ENCODE data around the gene NXN.
A peak's percentile ranks its signal among the peaks of the same experiment; 100 is the strongest.
"Not testable (repeated sequence)": the region's sequence is repeated elsewhere in the genome, so short reads cannot be mapped to it uniquely, and the experiment has no call there.

NXN gene

DNA sequence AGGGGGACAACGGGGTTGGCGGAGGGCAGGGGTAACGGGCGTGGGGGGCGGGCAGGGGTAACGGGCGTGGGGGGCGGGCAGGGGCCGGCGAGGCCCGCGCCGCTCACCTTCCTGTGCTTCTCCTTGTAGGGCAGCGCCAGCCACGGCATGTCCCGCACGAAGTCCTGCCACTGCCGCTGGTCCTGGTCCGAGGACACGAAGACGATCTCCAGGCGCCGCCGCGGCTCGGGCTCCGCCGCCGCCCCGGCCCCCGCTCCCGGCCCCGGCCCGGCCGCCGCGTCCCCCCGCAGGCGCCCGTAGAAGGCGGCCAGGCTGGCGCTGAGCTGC, 401 bp downstream of the NXN start:
- no peak for DNase-seq (ENCODE audit: low read depth)

DNA sequence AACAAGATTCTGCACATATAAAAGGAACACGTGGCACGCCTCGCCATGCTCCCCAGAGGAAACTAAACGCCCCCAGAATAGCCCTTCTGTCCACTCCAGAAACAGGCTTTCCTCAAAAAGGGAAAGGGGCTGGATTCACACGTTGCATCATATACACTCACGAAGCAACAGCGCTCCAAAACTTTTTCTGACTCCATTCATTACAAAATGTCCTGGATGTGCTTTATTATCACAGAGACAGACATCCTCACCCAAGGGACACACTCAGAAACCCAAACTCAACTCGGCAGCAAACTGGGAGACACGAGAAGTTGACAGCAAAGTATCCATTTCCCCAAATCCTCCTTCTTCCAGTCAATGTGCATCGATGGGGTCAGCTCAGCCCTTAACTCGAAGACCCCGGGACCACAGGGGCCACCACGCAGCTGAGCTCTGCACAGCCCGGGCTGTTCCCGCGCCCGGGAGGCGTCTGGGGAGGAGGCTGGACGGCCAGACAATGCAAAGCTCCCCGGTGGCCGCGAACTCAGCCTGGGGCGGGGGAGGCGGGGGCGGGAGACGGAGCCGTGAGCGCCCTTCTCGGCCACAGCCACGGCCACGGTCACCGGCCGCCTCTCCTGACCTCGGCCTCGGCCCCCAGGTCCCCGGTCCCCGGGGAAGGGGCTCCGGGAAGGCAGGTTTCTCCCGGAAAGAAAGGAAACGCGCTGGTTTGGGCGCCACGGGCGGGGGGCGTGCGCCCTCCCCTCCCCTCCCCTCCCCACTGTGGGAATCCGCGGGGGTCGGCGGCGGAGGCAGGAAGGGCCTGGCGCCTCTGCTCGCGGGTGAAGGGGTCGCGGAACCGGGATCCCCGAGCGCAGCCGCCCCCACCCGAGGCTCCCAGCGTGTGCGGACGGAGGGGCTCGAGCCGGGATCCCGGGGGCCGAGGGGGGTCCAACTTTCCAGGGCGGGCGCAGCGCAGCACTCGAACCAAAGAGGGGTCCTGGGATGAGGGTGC, 1.2 kb downstream of the NXN start:
- no peak for DNase-seq (ENCODE audit: low read depth)

GRCh38 chr17:977166-977565, 2.4 kb downstream of the NXN start:
- DNase-seq (ENCODE audit: low read depth) = no peak

DNA sequence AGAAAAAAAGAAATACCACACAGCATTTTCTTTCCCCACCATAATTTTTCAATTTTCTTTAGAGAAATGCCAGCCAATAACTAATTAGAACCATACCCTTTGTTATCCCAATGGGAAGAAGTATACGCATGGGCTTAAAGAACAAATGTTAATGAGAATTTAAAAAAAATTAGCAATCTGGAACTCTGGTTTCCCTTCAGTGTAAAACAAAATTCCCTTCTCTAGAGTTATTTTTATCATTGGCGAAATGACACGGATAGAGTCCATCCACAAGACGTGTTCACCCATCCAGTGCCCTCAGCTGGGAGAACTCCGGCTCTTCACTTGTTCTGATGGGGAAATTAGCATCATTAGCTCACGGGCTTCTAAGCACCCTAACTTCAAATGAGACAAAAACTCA, 3.3 kb downstream of the NXN start:
- no peak for DNase-seq (ENCODE audit: low read depth)

GRCh38 chr17:975371-975915, 4.1 kb downstream of the NXN start:
- no peak for DNase-seq (ENCODE audit: low read depth)

DNA sequence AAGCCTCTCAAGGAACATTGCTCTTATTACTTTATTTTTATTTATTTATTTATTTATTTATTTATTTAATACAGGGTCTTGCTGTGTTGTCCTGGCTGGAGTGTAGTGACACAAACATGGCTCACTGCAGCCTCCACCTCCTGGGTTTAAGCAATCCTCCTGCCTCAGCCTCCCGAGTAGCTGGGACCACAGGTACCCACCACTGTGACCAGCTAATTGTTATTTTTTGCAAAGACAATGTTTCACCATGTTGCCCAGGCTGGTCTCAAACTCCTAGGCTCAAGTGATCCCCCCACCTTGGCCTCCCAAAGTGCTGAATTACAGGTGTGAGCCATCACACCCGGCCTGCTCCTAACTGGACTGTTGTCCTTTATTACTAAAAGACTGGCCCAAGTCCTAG, 4.8 kb downstream of the NXN start:
- not testable (repeated sequence) for DNase-seq (ENCODE audit: low read depth)

DNA sequence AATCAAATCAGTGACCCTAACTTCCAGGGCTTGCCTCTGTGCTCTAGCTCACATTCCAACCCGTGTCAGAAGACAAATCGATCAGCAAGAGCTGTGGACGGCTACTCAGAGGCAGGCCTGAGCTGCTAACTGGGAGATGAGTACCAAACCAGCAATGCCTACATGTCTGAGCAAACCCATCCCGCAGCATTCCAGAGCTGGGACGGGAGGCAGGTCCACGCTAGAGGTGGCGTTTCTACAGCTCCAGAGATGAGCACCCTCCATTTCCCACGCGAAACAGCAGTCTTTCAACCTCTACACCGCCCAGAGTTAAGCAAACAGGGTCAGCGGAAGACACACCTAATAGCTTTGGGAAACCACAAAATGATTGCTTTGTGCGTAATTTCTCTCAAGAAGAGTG, 6.5 kb downstream of the NXN start:
- DNase-seq (ENCODE audit: low read depth) = peak; percentile 80

DNA sequence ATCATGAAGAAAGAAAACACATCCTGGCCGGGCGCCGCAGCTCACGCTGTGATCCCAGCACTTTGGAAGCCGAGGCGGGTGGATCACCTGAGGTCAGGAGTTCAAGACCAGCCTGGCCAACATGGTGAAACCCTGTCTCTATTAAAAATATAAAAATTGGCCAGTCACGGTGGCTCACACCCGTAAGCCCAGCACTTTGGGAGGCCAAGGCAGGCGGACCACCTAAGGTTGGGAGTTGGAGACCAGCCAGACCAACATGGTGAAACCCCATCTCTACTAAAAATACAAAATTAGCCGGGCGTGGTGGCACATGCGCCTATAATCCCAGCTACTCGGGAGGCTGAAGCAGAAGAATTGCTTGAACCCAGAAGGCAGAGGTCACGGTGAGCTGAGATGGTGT, 7.7 kb downstream of the NXN start:
- DNase-seq (ENCODE audit: low read depth) = not testable (repeated sequence)

- no peak for DNase-seq (ENCODE audit: low read depth)
Observed at GRCh38 chr17:970364-970763, 9.2 kb downstream of the NXN start.

DNA sequence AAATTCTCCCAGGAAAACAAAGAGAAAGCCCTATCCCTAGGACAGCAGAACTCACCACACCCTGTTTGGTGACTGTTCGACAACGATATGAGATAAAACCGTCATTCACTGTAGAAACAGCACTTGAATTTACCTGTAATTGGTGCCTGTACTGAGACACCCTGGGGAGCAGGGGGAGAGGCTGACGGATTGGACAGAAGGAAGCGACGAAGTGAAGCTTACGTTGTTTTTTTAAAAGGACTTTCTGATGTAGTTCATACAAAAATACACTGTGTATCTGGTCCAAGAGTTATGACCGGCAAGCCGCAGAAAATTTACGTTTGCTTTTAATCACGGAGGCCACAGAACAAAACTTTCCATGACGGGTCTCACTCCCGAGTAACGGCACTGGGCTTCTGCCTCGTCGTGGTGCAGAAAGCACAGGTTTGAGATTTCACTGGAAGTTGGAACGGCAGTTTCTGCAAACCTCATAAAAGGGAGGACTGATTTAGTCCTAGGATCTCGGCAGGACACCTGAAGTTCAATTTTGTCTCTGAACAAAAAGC, 9.7 kb downstream of the NXN start:
- peak; percentile 42 for DNase-seq (ENCODE audit: low read depth)

DNA sequence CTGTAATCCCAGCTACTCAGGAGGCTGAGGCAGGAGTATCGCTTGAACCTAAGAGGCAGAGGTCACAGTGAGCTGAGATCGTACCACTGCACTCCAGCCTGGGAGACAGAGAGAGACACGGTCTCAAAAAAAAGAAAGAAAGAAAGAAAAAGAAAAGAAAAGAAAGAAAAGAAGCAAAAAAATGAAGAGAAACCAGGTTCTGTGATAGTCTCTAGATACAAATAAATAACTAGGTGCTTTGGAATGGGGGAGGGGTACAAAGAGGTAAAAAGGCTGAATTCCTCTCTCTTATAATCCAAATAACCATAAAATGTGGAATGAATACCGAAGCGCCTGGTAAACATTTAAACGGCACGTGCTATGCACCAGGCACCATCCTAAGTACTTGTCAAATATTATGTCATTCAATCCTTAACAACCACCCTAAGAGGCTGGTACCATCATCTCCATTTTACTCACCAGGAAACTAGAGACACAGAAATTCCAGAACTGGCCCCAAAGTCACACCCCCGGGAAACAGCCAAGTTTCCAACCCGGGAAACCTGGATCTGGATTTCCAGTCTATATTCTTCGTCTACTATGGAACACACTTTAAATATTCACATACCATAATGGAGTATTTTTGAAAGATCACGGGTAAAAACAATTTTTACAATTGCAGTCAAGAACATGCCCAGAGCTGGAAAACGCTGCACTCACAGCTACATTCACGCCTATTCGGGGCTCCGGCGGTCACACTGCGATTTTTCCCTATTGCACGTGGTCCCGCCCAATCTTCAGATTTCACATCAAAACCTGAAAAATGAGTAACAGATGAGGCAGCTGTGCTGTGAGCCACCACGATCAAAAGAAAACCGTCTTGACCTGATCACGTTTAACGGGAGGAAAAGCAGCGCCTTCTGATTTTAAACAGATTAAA, 10.5 kb downstream of the NXN start:
- DNase-seq (ENCODE audit: low read depth) = peak; percentile 38

DNA sequence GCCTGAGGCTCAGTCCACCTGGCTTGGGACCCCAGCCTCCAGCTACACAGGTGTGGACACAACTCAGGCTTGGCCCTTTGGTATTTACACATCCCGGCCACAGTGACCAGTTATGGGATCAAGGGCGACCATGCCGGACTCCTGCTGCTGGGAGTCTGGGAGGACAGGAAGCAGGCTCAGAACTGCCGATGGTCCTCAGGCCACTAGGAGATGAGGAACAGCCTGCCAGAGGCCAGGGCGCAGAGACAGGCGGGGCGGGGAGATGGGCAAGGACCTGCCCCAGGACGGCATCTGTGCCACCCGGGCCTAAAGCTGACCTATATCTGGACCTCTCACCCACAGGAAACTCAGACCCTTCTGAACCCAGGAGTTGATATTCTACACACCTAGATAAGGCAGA, 12.5 kb downstream of the NXN start:
- no peak for DNase-seq (ENCODE audit: low read depth)

DNA sequence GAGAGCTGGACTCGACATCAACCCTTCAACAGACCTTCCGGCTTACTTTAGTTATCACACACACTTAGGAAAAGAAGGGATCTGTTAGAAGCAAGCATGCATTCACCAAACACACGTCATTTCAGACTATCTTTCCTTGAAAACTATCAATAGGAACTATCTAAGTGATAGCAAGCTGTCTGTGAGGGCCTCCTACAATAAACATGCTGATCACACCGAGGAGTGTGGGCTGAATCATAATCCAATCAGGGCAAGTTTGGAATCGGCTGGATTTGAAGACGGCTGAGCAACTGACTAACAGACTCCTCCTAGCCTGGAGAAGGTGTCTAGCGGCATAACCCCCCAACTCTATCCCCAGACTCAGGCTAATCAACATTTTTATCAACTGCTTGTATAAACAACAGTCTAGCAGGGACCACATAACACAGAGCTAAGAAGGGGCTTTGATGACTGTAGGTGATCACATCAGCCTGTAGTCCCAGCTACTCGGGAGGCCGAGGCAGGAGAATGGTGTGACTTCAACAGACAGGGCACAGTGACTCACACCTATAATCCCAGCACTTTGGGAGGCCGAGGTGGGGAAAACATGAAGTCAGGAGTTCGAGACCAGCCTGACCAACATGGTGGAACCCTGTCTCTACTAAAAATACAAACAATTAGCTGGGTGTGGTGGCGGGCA, 14.1 kb downstream of the NXN start:
- DNase-seq (ENCODE audit: low read depth) = peak; percentile 62

- peak; percentile 39 for DNase-seq (ENCODE audit: low read depth)
Observed at GRCh38 chr17:964876-965275, 14.7 kb downstream of the NXN start.

- DNase-seq (ENCODE audit: low read depth) = no peak
Observed at GRCh38 chr17:962670-963069, 16.9 kb downstream of the NXN start.

DNA sequence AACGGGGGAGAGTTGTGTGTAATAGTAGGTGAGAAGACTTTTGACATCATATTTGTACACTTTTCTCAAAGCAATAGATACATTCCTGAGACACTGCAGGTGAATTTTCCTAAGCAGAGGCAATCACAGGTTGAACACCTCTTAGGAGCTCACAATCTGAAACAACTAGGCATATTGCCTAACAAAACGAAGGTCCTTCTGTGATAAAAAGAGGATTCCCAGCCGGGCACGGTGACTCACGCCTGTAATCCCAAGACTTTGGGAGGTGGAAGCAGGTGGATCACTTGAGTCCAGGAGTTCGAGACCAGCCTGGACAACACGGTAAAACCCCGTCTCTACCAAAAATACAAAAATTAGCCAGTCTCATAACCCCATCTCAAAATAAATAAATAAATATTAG, 17.4 kb downstream of the NXN start:
- DNase-seq (ENCODE audit: low read depth) = peak; percentile 34

- DNase-seq (ENCODE audit: low read depth) = no peak
Observed at GRCh38 chr17:958712-959451, 20.7 kb downstream of the NXN start.

GRCh38 chr17:957856-958421, 21.6 kb downstream of the NXN start:
- peak; percentile 24 for DNase-seq (ENCODE audit: low read depth)

- DNase-seq (ENCODE audit: low read depth) = peak; percentile 56
Observed at GRCh38 chr17:956905-957304, 22.7 kb downstream of the NXN start.

DNA sequence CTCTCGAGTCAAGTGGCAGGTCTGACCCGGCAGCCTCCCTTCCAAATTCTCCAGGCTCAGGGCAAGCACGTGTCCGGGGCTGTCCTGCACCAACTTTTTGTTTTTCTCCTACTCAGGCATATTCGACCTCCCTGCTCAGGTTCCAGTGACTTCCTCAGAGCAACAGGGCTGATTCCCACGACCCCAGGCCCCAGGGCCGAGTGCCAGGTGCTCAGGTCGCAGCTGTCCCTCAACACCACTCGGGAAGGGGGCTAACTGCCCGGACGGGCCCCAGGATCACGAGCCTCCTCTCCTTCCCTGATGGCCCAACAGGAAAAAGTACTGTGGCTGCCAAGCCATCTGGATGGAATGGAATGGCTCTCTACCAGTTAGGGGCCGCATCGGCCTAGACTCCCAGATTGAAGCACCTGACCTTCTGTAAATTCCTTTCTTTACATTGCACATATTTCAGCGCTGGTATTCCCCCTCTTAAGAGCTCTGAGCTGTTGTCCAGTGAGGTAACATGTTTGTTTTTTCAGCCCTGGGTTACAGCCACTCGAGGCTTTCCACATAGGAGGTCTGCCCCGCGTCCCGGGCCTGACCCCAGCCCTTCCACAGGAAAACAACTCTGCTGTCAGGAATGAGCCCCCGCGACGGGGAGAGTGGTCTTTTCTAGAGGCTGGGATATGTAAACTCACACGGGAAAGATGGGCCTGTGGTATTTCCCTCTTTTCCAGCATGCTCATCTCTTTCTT, 25.0 kb downstream of the NXN start:
- DNase-seq (ENCODE audit: low read depth) = peak; percentile 73

Measured in amniotic epithelial cell (primary cell).